Measurements from ENCODE around the gene IFNE. TPM values are rescaled to one million over a fixed set of nuclear protein-coding genes. Genes with fewer than 3 reads are reported as not detected.

The IFNE gene
- total RNA-seq, 1 experiment from 2014 or later, result 0.34 TPM

GRCh38 chr9:21525174-21525573 lies 43.1 kb upstream of the IFNE start:
- TF ChIP-seq, protein P1, sequence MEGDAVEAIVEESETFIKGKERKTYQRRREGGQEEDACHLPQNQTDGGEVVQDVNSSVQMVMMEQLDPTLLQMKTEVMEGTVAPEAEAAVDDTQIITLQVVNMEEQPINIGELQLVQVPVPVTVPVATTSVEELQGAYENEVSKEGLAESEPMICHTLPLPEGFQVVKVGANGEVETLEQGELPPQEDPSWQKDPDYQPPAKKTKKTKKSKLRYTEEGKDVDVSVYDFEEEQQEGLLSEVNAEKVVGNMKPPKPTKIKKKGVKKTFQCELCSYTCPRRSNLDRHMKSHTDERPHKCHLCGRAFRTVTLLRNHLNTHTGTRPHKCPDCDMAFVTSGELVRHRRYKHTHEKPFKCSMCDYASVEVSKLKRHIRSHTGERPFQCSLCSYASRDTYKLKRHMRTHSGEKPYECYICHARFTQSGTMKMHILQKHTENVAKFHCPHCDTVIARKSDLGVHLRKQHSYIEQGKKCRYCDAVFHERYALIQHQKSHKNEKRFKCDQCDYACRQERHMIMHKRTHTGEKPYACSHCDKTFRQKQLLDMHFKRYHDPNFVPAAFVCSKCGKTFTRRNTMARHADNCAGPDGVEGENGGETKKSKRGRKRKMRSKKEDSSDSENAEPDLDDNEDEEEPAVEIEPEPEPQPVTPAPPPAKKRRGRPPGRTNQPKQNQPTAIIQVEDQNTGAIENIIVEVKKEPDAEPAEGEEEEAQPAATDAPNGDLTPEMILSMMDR (IDR thresholded peaks at IDR 0.05; ENCODE audit: insufficient read depth in 1 of 2, low read depth in 1 of 2, low read length in 1 of 2, severe bottlenecking in 1 of 2, unreplicated experiment in 1 of 2), result no peak
- Mint-ChIP-seq H3K4me3 (ENCODE audit: unreplicated experiment) (no peak overlapping the region), H3K27ac (ENCODE audit: unreplicated experiment) (no peak overlapping the region), H3K9me3 (ENCODE audit: unreplicated experiment) (peaks cover 25% of the 10 kb centered on the region), H3K27me3 (ENCODE audit: insufficient read depth, unreplicated experiment) (no peaks in the 10 kb centered on the region), H3K36me3 (ENCODE audit: insufficient read depth, unreplicated experiment) (peaks cover 29% of the 10 kb centered on the region), H3K4me1 (ENCODE audit: low read depth, unreplicated experiment) (no peaks in the 10 kb centered on the region)
- no peaks in the 10 kb centered on the region for H3K4me1 ChIP-seq
- ChIA-PET CTCF (no interaction called here), POLR2A (no interaction called here)
- no peaks in the 10 kb centered on the region for H3K36me3 ChIP-seq (ENCODE audit: control insufficient read depth, insufficient read depth, low read length)
- no TSS peak for BruUV-seq (replicated peaks)
- no peak for DNase-seq
- H3K4me3 ChIP-seq (ENCODE audit: low read depth, low read length), result no peak overlapping the region
- H3K9me3 ChIP-seq, result no peaks in the 10 kb centered on the region
- intact Hi-C loops (cut with micrococcal nuclease; ENCODE audit: unreplicated experiment), result no loop called here
- H3K27me3 ChIP-seq (replicated peaks; ENCODE audit: control insufficient read depth, insufficient read depth, low read length), result no peaks in the 10 kb centered on the region

DNA sequence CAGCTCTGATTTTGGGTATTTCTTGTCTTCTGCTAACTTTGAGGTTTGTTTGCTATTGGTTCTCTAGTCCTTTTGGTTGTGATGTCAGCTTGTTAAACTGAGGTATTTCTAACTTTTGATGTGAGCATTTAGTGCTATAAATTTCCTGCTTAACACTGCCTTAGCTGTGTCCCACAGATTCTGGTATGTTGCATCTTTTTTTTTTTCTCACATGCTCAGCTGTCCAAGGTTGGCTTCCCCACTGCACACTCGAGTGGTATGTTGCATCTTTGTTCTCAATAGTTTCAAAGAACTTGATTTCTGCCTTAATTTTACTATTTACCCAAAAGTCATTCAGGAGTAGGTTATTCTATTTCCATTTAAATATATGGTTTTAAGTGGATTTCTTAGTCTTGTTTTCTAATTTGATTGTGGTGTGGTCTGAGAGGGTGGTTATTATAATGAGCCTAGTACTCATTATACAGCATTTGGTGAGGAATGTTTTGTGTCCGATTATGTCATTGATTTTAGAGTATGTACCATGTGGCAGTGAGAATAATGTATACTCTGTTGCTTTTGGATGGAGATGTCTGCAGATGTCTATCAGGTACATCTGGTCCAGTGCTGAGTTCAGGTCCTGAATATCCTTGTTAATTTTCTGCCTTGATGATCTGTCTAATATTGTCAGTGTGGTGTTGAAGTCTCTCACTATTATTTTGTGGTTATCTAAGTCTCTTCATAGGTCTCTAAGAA lies 42.2 kb upstream of the IFNE start:
- ChIA-PET POLR2A (no interaction called here), CTCF (no interaction called here)
- BruUV-seq (replicated peaks), result no TSS peak

GRCh38 chr9:21523021-21524014 lies 41.2 kb upstream of the IFNE start:
- H3K36me3 ChIP-seq (ENCODE audit: control insufficient read depth, insufficient read depth, low read length), result no peaks in the 10 kb centered on the region
- ChIA-PET CTCF (no interaction called here), POLR2A (no interaction called here)
- no peaks in the 10 kb centered on the region for H3K27me3 Mint-ChIP-seq (ENCODE audit: insufficient read depth, unreplicated experiment)
- peaks cover 29% of the 10 kb centered on the region for H3K36me3 Mint-ChIP-seq (ENCODE audit: insufficient read depth, unreplicated experiment)
- H3K9me3 ChIP-seq, result no peaks in the 10 kb centered on the region
- no TSS peak for BruUV-seq (replicated peaks)
- H3K27ac Mint-ChIP-seq (ENCODE audit: unreplicated experiment), result no peak overlapping the region
- no peak overlapping the region for H3K4me3 Mint-ChIP-seq (ENCODE audit: unreplicated experiment)
- H3K4me1 ChIP-seq, result no peaks in the 10 kb centered on the region
- no peaks in the 10 kb centered on the region for H3K4me1 Mint-ChIP-seq (ENCODE audit: low read depth, unreplicated experiment)
- H3K4me3 ChIP-seq (ENCODE audit: low read depth, low read length), result no peak overlapping the region
- peaks cover 25% of the 10 kb centered on the region for H3K9me3 Mint-ChIP-seq (ENCODE audit: unreplicated experiment)
- intact Hi-C loops (cut with micrococcal nuclease; ENCODE audit: unreplicated experiment), result no loop called here
- no peak for DNase-seq
- TF ChIP-seq, protein P1 (IDR thresholded peaks at IDR 0.05; ENCODE audit: insufficient read depth in 1 of 2, low read depth in 1 of 2, low read length in 1 of 2, severe bottlenecking in 1 of 2, unreplicated experiment in 1 of 2), result no peak
- no peaks in the 10 kb centered on the region for H3K27me3 ChIP-seq (replicated peaks; ENCODE audit: control insufficient read depth, insufficient read depth, low read length)

More for the DNA sequence above, 42.2 kb upstream of the IFNE start:
- H3K4me3 ChIP-seq (ENCODE audit: low read depth, low read length), result no peak overlapping the region
- H3K4me1 Mint-ChIP-seq (ENCODE audit: low read depth, unreplicated experiment), result no peaks in the 10 kb centered on the region
- DNase-seq, result no peak
- no peak overlapping the region for H3K27ac Mint-ChIP-seq (ENCODE audit: unreplicated experiment)
- H3K27me3 Mint-ChIP-seq (ENCODE audit: insufficient read depth, unreplicated experiment), result no peaks in the 10 kb centered on the region
- TF ChIP-seq, protein P1 (IDR thresholded peaks at IDR 0.05; ENCODE audit: insufficient read depth in 1 of 2, low read depth in 1 of 2, low read length in 1 of 2, severe bottlenecking in 1 of 2, unreplicated experiment in 1 of 2), result no peak
- H3K36me3 ChIP-seq (ENCODE audit: control insufficient read depth, insufficient read depth, low read length), result no peaks in the 10 kb centered on the region
- H3K9me3 Mint-ChIP-seq (ENCODE audit: unreplicated experiment), result peaks cover 25% of the 10 kb centered on the region
- H3K4me3 Mint-ChIP-seq (ENCODE audit: unreplicated experiment), result no peak overlapping the region
- intact Hi-C loops (cut with micrococcal nuclease; ENCODE audit: unreplicated experiment), result no loop called here
- H3K9me3 ChIP-seq, result no peaks in the 10 kb centered on the region
- H3K27me3 ChIP-seq (replicated peaks; ENCODE audit: control insufficient read depth, insufficient read depth, low read length), result no peaks in the 10 kb centered on the region
- H3K36me3 Mint-ChIP-seq (ENCODE audit: insufficient read depth, unreplicated experiment), result peaks cover 34% of the 10 kb centered on the region
- H3K4me1 ChIP-seq, result no peaks in the 10 kb centered on the region

All from Caco-2 (cell line).